Inflammatory macrophage treated with lipopolysaccharide for 1 hour (primary cell): Measurements from ENCODE around the gene SOBP.

ENCODE experiments used
- DNase-seq, 2 donors: peaks; one replicate each; pipeline ENCODE4 v3.0.0-alpha.2; 2020 to 2022

Gene SOBP

DNA sequence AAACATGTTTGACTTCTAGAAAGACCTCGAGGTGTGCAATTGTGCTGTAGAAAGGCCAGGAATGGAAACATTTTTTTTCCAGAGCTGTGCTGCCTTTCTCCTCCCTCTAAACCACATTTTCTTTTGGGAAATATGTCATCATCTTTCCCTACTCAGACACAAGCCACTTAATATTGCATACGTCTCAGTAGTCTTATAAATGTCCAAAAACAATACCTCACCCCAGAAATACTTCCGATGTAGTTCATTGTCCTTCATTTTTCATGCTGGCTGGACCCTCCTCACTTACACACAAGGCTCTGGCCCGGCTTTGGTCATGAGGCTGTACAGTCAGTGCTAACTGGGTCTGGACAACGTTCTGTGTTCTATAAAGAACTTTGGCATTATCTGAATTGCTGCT is 207.8 kb downstream of the SOBP start:
- DNase-seq = no peak

DNA sequence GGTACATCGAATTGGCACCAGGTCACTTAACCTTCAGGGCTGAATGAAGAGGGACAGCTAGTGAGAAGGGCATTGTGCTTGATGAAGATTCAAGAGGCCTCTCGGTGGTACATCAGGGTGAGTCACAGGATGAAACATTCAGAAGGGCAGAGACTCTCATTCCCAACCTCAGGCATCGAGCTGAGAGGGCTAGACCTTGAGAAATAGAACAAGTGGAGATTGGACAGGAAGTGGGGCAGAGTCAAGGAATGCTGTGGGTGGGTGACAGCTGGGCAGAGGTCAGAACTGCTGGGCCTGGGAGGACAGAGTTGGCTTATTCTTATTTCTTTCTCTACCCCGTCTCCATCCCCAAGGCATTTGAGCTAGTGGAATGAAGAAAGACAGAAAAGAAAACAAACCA is 208.2 kb downstream of the SOBP start:
- no peak for DNase-seq

DNA sequence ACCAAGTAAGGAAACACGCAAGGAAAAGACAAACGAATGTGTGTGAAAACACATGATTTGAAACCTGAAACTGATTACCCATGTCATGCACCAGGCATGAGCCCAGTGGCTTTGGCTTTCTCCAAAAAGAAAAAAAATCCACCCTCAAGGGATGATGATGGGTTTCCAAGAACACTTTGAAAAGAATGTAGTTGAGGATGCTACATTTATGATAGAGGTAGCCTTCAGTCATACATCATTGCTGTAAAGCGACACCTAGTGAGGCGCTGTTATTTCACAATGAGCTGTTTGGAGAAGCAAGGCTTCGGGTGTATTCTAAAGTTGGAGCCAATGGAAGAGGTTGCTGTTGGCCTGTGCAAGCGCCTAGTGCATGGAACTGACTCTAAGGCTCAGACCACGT is 209.3 kb downstream of the SOBP start:
- DNase-seq = no peak

DNA sequence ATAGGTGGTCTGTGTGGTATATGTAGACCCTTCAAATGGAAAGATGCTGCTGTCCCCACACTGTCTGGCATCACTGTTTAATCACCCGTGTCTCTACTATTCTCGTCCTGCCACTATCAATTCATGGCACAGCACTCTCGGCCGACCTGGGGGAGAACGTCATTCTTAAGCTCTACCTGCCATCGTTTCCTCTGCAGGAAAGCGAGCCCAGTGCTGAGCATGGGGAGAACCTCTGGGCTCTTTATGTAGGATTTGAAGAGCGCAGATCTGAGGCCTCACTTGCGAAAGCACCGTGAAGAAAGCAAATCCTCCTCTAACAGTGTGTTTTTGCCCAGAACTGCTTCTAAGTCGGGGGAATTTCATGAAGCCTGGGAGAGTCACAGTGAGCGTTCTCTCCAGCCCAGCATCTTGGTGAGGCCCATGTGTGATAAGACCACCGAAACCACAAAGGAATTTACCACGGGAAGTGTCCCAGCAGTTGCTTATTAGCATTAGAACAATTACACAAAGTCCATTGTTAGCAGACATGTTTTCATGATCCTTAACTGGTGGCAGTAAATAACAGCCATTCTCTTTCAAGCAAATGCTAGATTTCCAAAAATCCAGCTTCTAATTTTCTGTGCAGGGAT is 209.9 kb downstream of the SOBP start:
- no peak for DNase-seq

DNA sequence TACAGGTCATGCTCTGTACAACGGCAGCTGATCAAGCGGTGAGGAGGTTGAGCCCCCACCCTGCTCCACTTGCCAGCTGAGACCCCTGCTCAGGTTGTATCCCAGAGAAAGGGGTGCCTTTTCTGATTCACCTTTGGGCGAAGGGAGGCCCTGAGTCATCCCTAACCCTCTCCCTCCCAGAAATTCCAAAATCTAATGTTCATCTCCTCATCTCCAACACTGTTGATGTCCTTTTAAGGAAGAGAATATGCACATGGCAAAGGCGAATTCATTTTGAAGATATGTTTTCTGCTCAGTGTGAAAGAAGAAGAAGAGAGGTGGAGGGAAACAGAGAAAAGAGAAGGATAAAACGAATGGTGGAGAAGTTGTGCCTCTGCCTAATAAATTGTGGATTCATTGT is 213.7 kb downstream of the SOBP start:
- DNase-seq = no peak

DNA sequence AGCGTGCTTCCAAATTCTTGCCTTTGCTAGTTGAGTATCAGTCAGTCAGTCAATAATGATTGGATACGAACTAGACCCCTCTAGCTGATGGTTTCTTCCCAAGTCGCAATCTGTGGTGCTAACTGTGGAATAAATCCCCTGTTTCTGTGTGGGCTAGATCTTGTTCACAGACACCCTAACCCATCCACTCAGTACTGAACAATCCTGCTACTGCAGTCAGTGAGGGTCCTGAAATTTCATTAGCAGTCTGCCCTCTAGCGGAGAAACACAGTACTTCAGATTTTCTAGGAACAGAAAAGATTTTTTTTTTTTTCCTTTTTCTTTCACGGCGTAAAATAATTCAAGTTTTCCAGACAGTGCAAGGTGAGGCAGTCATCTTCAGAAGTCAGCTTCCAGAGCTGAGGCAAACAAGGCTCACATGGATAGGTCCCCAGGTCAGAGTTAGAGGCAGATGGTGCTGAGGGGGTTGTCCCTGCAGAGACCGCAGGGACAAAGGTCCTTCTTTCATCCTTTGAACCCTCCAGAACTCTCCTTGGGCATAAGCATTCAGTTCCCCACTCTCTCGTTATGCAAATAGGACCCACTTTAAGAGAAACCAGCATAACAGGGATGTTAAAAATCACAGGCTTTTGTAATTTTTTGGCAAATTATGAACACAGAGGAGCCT is 214.6 kb downstream of the SOBP start:
- DNase-seq = peak in 1 of 2 donors; percentile 63

DNA sequence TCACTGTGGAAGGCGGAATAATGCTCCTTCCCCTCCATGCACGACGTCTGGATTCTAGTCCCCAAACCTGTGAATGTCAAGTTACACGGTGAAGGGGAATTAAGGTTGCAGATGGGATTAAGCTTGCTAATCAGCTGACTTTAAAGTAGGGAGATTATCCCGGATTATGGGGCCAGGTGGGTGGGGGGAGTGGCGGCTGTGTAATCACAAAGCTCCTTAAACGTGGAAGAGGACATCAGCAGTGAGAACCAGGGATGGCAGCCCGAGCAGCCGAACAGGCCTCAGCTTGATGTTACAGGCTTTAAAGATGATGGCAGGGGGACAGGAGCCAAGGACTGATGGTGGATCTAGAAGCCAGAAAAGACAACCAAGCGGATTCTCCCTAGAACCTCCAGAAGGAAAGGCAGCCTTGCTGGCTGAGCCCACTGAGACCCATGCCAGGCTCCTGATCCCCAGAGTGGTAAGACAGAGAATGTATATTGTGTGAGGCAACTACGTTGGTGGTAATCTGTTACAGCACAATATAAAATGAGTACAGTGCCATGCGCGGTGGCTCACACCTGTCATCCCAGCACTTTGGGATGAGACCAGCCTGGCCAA is 216.7 kb downstream of the SOBP start:
- DNase-seq = no peak

DNA sequence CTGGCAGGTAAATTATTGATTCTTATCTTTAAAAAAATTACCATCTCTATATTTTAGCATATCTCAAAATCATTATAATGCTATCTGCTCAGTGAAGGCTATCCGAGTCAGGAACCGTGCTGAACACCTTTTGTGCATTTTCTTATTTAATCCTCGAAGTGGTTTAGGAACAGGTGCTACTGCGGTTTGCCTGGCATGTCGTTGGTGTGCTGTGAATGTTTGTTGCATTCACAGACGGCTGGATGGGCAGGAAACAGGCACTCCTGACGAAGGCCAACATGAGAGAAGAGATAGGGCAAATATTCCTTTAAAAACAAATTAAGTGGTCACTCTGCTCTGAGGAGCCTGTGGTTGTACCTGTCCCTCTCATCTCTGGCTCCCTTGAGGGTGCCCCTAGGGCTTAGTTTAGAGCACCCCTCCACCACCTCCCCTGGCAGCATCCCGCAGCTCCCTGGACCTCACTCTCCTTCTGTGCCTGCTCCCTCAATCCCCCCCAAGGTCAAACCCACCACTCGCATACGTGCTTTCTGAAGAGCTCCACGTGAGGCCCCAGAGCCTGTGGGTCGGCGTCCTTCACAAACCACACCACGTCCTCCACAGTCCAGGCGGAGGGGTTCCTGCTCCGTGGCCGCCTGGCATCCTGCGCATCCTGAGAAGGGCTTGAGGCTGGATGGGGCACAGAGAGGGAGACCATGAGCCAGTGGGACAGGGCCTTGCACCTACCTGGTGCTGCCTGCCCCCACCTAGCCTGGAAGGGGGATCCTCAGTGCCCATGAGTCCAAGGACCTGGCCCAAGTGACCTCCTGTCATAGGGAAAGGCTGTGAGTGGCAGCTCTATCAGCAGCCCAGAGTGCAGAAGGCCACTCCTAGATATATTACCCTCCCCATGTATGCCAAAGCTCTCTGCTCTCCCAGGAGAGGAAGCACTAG is 217.7 kb downstream of the SOBP start:
- DNase-seq = no peak

DNA sequence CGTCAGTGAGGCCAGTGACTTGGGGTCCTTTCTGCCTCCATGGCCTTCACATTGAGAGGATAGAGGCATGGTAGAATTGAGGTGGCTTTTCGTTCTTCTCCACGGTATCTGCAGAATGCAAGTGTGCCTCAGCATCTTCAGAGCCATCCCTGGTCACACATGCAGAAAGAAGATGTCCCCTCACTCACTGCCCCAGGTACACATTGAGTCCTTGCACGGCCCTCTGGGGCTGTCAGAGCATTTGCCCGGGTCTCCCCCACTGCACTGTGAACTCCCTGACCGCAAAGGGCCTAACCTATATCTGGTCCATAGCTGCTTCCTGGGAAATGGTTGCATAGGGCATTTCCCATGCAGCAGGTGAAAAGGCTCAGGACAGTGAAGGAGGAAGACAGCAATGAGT is 218.5 kb downstream of the SOBP start:
- no peak for DNase-seq

DNA sequence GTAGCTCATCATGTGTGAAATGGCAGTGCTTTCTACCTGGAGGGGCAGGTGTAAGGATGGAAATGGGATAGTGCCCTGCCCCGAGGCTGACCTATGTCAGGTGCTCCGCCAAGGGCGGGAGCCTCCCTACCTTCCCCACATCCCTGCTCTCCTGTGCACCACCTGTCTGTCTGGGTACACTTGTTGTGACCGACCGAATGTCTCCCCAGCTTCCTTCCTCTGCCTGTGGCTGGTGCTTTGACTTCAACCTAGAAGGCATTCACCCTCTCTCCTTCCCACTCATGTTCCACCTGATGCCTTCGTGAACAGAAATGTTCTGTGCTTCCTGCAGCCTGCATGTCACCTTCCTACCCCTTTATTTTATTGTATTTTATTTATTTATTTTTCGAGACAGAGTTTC is 219.4 kb downstream of the SOBP start:
- DNase-seq = no peak
